SU-DHL-6 (cell line): ENCODE results near the gene MAML3.

Experiments
- H2AFZ ChIP-seq: fragments of 200-600 bp; sonication (generic); 2 replicates; pipeline ENCODE4 v1.6.1; 2014; ENCODE audit warnings: low read depth, mild to moderate bottlenecking, moderate library complexity, mixed read lengths, antibody characterized with exemption, low read length; ENCODE audit not compliant: severe bottlenecking
- H3F3A ChIP-seq: fragments of 200-600 bp; shearing (Covaris generic); 2 replicates; pipeline ENCODE4 v1.6.0; 2016; ENCODE audit warnings: antibody characterized with exemption, mild to moderate bottlenecking; ENCODE audit not compliant: insufficient read depth
- H3K27ac ChIP-seq: fragments of 200-600 bp; sonication (generic); 2 replicates; pipeline ENCODE4 v1.5.1; 2016; ENCODE audit warnings: low read depth, mild to moderate bottlenecking, low read length, moderate library complexity, mixed read lengths
- H3K27me3 ChIP-seq: fragments of 200-600 bp; sonication (generic), shearing (Covaris generic); 2 replicates; pipeline ENCODE4 v1.6.0; 2014; ENCODE audit warnings: mild to moderate bottlenecking, low read length
- H3K36me3 ChIP-seq: fragments of 200-600 bp; sonication (generic); 2 replicates; pipeline ENCODE4 v1.6.1; 2014; ENCODE audit warnings: mild to moderate bottlenecking, low read length, mixed read lengths
- H3K4me2 ChIP-seq: fragments of 300-600, 200-600 bp; shearing (Covaris generic), sonication (generic); 2 replicates; pipeline ENCODE4 v1.6.0; 2014; ENCODE audit warnings: low read length, low read depth, mild to moderate bottlenecking; ENCODE audit not compliant: poor library complexity, severe bottlenecking
- H3K4me3 ChIP-seq: fragments of 200-600 bp; sonication (generic); 2 replicates; pipeline ENCODE4 v1.5.1; 2014; ENCODE audit warnings: antibody characterized with exemption, low read length, mild to moderate bottlenecking, mixed read lengths; ENCODE audit not compliant: insufficient read depth, poor library complexity, severe bottlenecking
- H3K79me2 ChIP-seq: fragments of 200-600 bp; sonication (generic); 2 replicates; pipeline ENCODE4 v1.6.1; 2014; ENCODE audit warnings: mild to moderate bottlenecking, low read length, moderate library complexity; ENCODE audit not compliant: insufficient read depth
- H3K9ac ChIP-seq: fragments of 200-600 bp; sonication (generic); 2 replicates; pipeline ENCODE4 v1.7.0; 2014; ENCODE audit warnings: mild to moderate bottlenecking, low read length
- H3K9me2 ChIP-seq: fragments of 200-600 bp; sonication (generic); replicated peaks from 2 replicates; pipeline ENCODE4 v1.6.1; 2014; ENCODE audit warnings: low read length; ENCODE audit not compliant: insufficient read depth
- H3K9me3 ChIP-seq: fragments of 200-600 bp; sonication (generic); 2 replicates; pipeline ENCODE4 v1.6.1; 2014; ENCODE audit warnings: low read length, mixed read lengths; ENCODE audit not compliant: insufficient read depth
- H4K20me1 ChIP-seq: fragments of 200-600 bp; sonication (generic); 2 replicates; pipeline ENCODE4 v1.6.1; 2014; ENCODE audit warnings: low read depth, mild to moderate bottlenecking, antibody characterized with exemption, low read length, moderate library complexity, mixed read lengths
- EZH2phosphoT487 ChIP-seq: fragments of 200-600 bp; sonication (generic), shearing (Covaris generic); conservative IDR thresholded peaks from 2 replicates; pipeline ENCODE4 v1.6.1; 2018; ENCODE audit warnings: mild to moderate bottlenecking, antibody characterized with exemption, low read length, moderate library complexity, mixed read lengths
- TF ChIP-seq, protein P1 (sequence below): fragments of 200-600 bp; sonication (generic); IDR thresholded peaks from one replicate; pipeline ENCODE4 v1.5.1; 2017; ENCODE audit warnings: antibody characterized with exemption, mild to moderate bottlenecking, low read length, moderate library complexity; ENCODE audit not compliant: insufficient read depth, poor library complexity, severe bottlenecking

MAML3 gene

DNA sequence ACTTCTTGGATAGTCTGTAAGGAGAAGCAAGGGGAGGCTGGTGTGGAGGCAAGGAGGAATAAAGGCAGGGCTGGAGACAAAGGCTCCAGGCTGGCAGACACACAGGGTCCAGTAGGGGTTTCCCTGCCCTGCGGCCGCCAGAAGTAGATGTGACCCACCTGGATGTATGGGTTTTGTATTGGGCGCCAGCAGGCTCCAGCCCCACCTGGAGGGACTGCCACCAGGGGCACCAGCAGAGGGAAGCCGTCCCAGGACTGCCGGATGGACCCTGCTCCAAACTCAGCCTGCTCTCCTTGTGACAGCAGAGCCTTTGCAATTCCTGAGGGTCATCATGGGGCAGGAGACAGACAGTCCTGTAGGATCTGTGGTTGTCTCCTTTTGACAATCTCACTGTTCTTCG, 435.6 kb downstream of the MAML3 start:
- TF ChIP-seq, protein P1, sequence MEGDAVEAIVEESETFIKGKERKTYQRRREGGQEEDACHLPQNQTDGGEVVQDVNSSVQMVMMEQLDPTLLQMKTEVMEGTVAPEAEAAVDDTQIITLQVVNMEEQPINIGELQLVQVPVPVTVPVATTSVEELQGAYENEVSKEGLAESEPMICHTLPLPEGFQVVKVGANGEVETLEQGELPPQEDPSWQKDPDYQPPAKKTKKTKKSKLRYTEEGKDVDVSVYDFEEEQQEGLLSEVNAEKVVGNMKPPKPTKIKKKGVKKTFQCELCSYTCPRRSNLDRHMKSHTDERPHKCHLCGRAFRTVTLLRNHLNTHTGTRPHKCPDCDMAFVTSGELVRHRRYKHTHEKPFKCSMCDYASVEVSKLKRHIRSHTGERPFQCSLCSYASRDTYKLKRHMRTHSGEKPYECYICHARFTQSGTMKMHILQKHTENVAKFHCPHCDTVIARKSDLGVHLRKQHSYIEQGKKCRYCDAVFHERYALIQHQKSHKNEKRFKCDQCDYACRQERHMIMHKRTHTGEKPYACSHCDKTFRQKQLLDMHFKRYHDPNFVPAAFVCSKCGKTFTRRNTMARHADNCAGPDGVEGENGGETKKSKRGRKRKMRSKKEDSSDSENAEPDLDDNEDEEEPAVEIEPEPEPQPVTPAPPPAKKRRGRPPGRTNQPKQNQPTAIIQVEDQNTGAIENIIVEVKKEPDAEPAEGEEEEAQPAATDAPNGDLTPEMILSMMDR = no peak
- TF ChIP-seq EZH2phosphoT487 = no peak
- no peak overlapping the region for H3K4me3 ChIP-seq
- no peaks in the 10 kb centered on the region for H3K9me2 ChIP-seq
- no peak overlapping the region for H3K4me2 ChIP-seq
- no peaks in the 10 kb centered on the region for H3K79me2 ChIP-seq
- no peaks in the 10 kb centered on the region for H3K9me3 ChIP-seq
- no peaks in the 10 kb centered on the region for H3K27me3 ChIP-seq
- H3F3A ChIP-seq = no peaks in the 10 kb centered on the region
- H3K36me3 ChIP-seq = no peaks in the 10 kb centered on the region
- no peak overlapping the region for H2AFZ ChIP-seq
- H3K27ac ChIP-seq = no peak overlapping the region
- H4K20me1 ChIP-seq = no peaks in the 10 kb centered on the region
- no peak overlapping the region for H3K9ac ChIP-seq

GRCh38 chr4:139715746-139716391, 438.1 kb downstream of the MAML3 start:
- Histone ChIP-seq H3K9ac (no peak overlapping the region), H3F3A (no peaks in the 10 kb centered on the region), H3K9me2 (no peaks in the 10 kb centered on the region), H3K36me3 (no peaks in the 10 kb centered on the region), H2AFZ (no peak overlapping the region), H3K4me2 (no peak overlapping the region), H3K79me2 (no peaks in the 10 kb centered on the region), H3K27me3 (no peaks in the 10 kb centered on the region), H4K20me1 (no peaks in the 10 kb centered on the region), H3K4me3 (no peak overlapping the region), H3K9me3 (no peaks in the 10 kb centered on the region), H3K27ac (no peak overlapping the region)
- TF ChIP-seq, protein P1 = no peak
- no peak for TF ChIP-seq EZH2phosphoT487

- Histone ChIP-seq H4K20me1 (no peaks in the 10 kb centered on the region), H3K79me2 (no peaks in the 10 kb centered on the region), H3K27ac (no peak overlapping the region), H3K4me3 (no peak overlapping the region), H2AFZ (no peak overlapping the region), H3F3A (no peaks in the 10 kb centered on the region), H3K9me3 (no peaks in the 10 kb centered on the region), H3K9ac (no peak overlapping the region), H3K9me2 (no peaks in the 10 kb centered on the region), H3K27me3 (no peaks in the 10 kb centered on the region), H3K4me2 (no peak overlapping the region), H3K36me3 (no peaks in the 10 kb centered on the region)
- TF ChIP-seq, protein P1 = no peak
- TF ChIP-seq EZH2phosphoT487 = no peak
Observed at GRCh38 chr4:139712882-139713281, 441.1 kb downstream of the MAML3 start.
